D341Med (cell line): ENCODE measurements around the gene ANAPC2.
A peak's percentile ranks its signal among the peaks of the same experiment; 100 is the strongest.

ENCODE experiments used
- DNase-seq: peaks from one replicate; pipeline ENCODE4 v3.0.0; 2012; ENCODE audit warnings: low spot score

ANAPC2 gene

GRCh38 chr9:137162505-137163364 is 25.6 kb downstream of the ANAPC2 start:
- no peak for DNase-seq

GRCh38 chr9:137161558-137162486 is 26.5 kb downstream of the ANAPC2 start:
- no peak for DNase-seq

DNA sequence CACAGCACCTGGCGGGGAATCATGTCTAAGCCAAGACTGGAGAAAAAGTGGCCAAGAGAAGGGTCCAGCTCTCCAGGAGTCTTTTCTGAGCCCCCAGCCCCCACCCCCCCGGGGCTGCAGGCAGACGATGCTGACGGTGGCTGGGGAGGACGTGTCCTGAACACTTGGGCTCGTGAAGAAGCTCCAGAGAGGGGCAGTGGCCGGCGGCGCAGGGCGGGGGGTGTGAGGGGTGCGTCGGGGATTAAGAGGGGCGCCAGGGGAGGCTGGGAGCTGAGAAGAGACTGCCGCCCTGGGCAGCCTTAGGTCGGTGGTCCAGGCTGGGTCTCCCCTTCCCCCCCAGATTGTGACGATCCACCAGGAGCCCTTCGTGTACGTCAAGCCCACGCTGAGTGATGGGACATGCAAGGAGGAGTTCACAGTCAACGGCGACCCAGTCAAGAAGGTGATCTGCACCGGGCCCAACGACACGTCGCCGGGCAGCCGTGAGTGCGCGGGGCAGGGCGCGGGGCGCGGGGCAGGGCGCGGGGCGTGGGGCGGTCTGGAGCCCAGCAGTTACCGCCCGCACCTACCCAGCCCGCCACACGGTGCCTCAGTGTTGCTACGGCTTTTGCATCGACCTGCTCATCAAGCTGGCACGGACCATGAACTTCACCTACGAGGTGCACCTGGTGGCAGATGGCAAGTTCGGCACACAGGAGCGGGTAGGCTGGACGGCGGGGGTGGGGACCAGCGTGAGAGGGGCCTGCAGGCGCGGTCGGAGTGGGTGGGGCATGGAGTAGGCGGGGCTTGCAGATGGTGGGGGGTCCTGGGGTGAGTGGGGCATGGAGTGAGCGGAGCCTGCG is 27.4 kb downstream of the ANAPC2 start:
- no peak for DNase-seq

GRCh38 chr9:137160054-137160425 is 28.3 kb downstream of the ANAPC2 start:
- DNase-seq, result no peak

GRCh38 chr9:137159105-137160053 is 29.0 kb downstream of the ANAPC2 start:
- no peak for DNase-seq

GRCh38 chr9:137158625-137159024 is 29.7 kb downstream of the ANAPC2 start:
- no peak for DNase-seq

- DNase-seq, result no peak
Measured at GRCh38 chr9:137157618-137158415, 30.5 kb downstream of the ANAPC2 start.

- DNase-seq, result peak; percentile 74
Measured at GRCh38 chr9:137156567-137157375, 31.6 kb downstream of the ANAPC2 start.

DNA sequence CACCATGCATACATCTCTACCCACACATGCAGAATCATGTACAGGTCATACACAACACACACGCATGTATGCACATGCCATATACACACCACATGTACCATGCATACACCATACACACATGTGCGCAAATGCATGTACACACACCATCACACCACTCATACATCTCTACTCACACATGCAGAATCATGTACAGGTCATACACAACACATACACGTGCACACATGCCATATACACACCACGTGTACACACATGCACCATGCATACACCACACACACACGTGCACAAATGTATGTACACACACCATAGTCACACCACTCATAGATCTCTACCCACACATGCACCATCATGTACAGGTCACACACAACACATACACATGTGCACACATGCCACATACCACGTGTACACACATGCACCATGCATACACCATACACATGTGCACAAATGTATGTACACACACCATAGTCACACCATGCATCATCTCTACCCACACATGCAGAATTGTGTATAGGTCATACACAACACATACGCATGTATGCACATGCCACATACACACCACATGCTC is 35.4 kb downstream of the ANAPC2 start:
- no peak for DNase-seq

DNA sequence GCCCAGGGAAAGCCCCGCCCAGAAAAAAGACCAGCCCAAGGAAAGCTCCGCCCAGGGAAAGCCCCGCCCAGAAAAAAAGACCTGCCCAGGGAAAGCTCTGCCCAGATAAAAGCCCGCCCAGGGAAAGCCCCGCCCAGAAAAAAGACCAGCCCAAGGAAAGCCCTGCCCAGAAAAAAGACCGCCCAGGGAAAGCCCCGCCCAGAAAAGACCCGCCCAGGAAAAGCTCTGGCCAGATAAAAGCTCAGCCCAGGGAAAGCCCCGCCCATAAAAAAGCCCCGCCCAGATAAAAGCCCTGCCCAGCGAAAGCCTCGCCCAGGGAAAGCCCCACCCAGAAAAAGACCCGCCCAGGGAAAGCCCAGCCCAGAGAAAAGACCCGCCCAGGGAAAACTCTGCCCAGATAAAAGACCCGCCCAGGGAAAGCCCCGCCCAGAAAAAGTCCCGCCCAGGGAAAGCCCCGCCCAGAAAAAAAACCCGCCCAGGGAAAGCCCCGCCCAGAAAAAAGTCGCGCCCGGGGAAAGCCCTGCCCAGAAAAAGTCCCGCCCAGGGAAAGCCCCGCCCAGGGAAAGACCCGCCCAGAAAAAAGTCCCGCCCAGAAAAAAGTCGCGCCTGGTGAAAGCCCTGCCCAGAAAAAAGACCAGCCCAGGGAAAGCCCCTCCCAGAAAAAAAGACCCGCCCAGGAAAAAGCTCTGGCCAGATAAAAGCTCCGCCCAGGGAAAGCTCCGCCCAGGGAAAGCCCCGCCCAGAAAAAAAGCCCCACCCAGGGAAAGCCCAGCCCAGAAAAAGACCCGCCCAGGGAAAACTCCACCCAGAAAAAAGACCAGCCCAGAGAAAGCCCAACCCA is 37.5 kb downstream of the ANAPC2 start:
- peak; percentile 82 for DNase-seq

DNA sequence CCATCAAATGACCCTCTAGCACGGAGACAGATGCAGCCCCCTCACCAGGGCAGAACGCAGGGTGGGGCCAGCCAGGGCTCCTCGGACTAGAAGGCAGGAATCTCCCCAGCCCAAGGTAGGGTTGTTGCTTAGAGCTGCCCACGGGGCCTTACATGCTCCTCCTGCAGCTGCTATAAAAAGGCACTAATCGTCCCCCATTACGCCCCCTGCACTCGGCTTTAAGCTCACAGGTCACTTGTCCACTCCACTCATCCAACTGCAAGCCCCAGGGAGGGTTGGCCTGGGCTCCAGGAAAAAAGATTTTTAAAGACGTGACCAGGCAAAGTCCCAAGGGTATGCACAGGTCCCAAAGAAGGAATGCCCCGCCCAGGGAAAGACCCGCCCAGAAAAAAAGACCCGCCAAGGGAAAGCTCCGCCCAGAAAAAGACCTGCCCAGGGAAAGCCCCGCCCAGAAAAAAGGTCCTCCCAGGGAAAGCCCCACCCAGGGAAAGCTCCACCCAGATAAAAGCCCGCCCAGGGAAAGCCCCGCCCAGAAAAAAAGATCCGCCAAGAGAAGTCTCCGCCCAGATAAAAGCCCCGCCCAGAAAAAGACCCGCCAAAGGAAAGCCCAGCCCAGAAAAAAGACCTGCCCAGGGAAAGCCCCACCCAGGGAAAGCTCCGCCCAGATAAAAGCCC is 38.3 kb downstream of the ANAPC2 start:
- DNase-seq, result peak; percentile 86

GRCh38 chr9:137149363-137149762 is 39.0 kb downstream of the ANAPC2 start:
- no peak for DNase-seq

- no peak for DNase-seq
Measured at GRCh38 chr9:137148661-137149060, 39.7 kb downstream of the ANAPC2 start.

GRCh38 chr9:137148242-137148641 is 40.1 kb downstream of the ANAPC2 start:
- no peak for DNase-seq

DNA sequence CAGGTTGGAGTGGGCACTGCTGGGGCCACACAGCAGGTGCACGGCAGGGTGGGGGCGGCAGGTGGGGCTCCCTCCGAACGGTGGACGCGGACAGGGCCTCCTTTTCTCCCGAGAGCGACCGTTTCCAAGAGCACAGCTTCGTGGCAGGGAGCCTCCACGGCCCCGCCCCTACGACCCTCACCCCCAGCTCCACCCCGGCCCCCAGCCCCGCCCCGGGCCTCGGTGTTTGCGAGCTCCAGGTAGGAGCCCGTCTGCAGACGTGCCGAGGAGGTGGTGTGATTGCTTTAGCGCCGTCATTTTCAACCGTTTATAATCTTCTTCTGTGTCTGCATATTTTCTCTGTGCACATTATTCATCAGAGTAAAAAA is 40.6 kb downstream of the ANAPC2 start:
- DNase-seq, result no peak

DNA sequence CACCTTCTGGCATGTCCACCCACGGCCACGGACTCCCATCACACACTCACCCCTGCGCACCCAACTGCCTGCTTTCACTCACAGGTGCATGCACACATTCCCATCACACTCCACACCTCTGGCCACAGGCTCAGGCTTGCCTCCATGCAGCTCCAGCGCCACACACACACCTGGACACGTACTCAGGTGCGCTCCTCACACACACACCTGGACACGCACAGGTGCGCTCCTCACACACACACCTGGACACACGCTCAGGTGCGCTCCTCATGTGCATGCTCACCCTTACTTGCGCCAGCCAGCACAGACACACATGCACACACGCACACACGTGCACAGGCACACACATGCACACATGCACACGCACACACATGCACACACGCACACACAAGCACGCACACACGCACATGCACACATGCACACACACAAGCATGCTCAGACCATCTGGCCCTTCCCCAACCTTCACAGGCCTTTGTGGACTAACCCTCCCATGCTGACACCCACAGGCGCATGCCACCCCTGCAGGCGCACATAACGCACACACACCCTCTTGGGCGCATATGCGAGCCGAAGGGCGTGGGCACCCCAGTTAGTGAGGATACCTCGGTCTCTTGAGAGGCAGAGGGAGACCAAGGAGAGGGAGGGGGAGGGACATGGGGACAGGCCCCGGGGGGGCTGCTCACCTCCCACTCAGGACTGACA is 41.1 kb downstream of the ANAPC2 start:
- no peak for DNase-seq

DNA sequence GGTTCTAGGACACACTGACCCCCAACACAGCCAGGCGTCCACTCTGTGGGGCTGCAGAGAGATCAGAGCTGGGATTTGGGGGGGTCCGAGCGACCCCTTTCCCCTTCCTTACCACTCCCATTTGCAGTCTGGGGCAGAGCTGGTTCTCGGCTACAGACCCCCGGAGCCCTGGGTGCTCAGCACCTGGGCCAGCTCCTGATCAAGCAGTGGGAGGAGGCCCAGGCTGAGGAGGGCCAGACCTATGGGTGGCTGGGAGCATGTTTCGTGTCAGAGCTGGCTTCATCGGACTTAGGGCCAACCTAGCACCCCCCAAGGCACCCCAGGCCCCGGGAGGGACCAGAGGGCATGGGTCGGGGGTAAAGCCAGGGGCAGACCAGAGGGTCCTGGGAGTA is 41.8 kb downstream of the ANAPC2 start:
- peak; percentile 15 for DNase-seq
